HCT116 (cell line): Measurements from ENCODE around the gene PDE4D. TPM values are rescaled to one million over a fixed set of nuclear protein-coding genes. Genes with fewer than 3 reads are reported as not detected.

ENCODE experiments used
- ATAC-seq: fragments of 200-7000 bp; cut with Tn5 transposase; 2 replicates; pipeline ENCODE4 v1.9.1; 2020; ENCODE audit warnings: mild to moderate bottlenecking, moderate library complexity
- BruUV-seq: library from RNA; stranded (reverse); fragments of 400-500 nt; replicated peaks from 2 replicates; lab custom pipeline; 2021; lab: Mats Ljungman, UMichigan
- CTCF ChIA-PET: fragments of 300-600 bp; sonication (Branson Sonifier 250); formaldehyde crosslinking; loops from one replicate; lab custom pipeline; 2021; ENCODE audit warnings: antibody characterized with exemption; lab: Charles Lee
- POLR2A ChIA-PET: fragments of 300-600, 350-600 bp; sonication (Branson Sonifier 250); formaldehyde crosslinking; loops from one replicate; lab custom pipeline; 2021; ENCODE audit warnings: antibody characterized with exemption; lab: Charles Lee
- RAD21 ChIA-PET, 2 experiments: fragments of 300-600 bp; sonication (Branson Sonifier 250); formaldehyde crosslinking; loops; one replicate each; lab custom pipeline; 2023; ENCODE audit warnings: low total read pairs in 2 of 2; ENCODE audit not compliant: uncharacterized antibody in 2 of 2, unreplicated experiment in 2 of 2, low non-redundant PET in 1 of 2; lab: Charles Lee
- DNase-seq: peaks from one replicate; pipeline ENCODE4 v3.0.0-alpha.2; 2010; ENCODE audit warnings: low read depth, low spot score
- H2AFZ ChIP-seq: fragments of 200-600 bp; shearing (Covaris generic), sonication (generic); 2 replicates; pipeline ENCODE4 v1.6.1; 2017; ENCODE audit warnings: low read depth, mixed run types, mixed read lengths, antibody characterized with exemption, low read length; ENCODE audit not compliant: poor library complexity, severe bottlenecking
- H3K27ac ChIP-seq: 2 replicates; pipeline ENCODE4 v1.5.1; 2012; ENCODE audit warnings: low read depth, low read length
- H3K27me3 ChIP-seq: fragments of 200-600 bp; sonication (generic); 2 replicates; pipeline ENCODE4 v1.6.1; 2016; ENCODE audit warnings: mixed run types, low read length, mixed read lengths; ENCODE audit not compliant: insufficient read depth
- H3K36me3 ChIP-seq, 2 experiments: fragments of 200-500 bp in 1 of 2; fragments of 200-600 bp in 1 of 2; sonication (Bioruptor generic) in 1 of 2; sonication (generic) in 1 of 2; 2 replicates each; pipeline versions ENCODE4 v1.5.1 to v1.6.1; 2014 to 2016; ENCODE audit warnings: low read length in 2 of 2, inconsistent platforms in 1 of 2, mixed read lengths in 1 of 2, mixed run types in 1 of 2; ENCODE audit not compliant: insufficient read depth in 2 of 2, control insufficient read depth in 1 of 2
- H3K4me1 ChIP-seq, 2 experiments: fragments of 200-600 bp in 1 of 2; sonication (generic) in 1 of 2; 2 replicates each; pipeline versions ENCODE4 v1.5.1 to v1.6.1; 2012 to 2017; ENCODE audit warnings: low read length in 2 of 2, inconsistent platforms in 1 of 2, mild to moderate bottlenecking in 1 of 2, mixed read lengths in 1 of 2, mixed run types in 1 of 2, moderate library complexity in 1 of 2; ENCODE audit not compliant: insufficient read depth in 2 of 2, control insufficient read depth in 1 of 2
- H3K4me2 ChIP-seq: fragments of 200-600 bp; sonication (generic); 2 replicates; pipeline ENCODE4 v1.6.1; 2017; ENCODE audit warnings: mixed run types, low read length, mixed read lengths
- H3K4me3 ChIP-seq, 2 experiments: fragments of 200-600 bp in 1 of 2; sonication (generic) in 1 of 2; replicated peaks in 1 of 2; 2 replicates each; pipeline ENCODE4 v1.5.1; 2011 to 2016; ENCODE audit warnings: low read length in 2 of 2, control low read depth in 1 of 2, low read depth in 1 of 2, mild to moderate bottlenecking in 1 of 2, mixed read lengths in 1 of 2, mixed run types in 1 of 2
- H3K79me2 ChIP-seq: fragments of 200-600 bp; sonication (generic); 2 replicates; pipeline ENCODE4 v1.6.1; 2017; ENCODE audit warnings: mild to moderate bottlenecking, mixed run types, low read length, moderate library complexity, mixed read lengths; ENCODE audit not compliant: insufficient read depth
- H3K9ac ChIP-seq: fragments of 200-600 bp; sonication (generic); 2 replicates; pipeline ENCODE4 v1.6.1; 2016; ENCODE audit warnings: low read length, mixed read lengths
- H3K9me2 ChIP-seq: fragments of 200-600 bp; sonication (generic), shearing (Covaris generic); 2 replicates; pipeline ENCODE4 v1.6.1; 2017; ENCODE audit warnings: mixed run types, mild to moderate bottlenecking, moderate library complexity; ENCODE audit not compliant: insufficient read depth
- H3K9me3 ChIP-seq, 2 experiments: fragments of 200-500 bp in 1 of 2; fragments of 200-600 bp in 1 of 2; sonication (Bioruptor generic) in 1 of 2; sonication (generic) in 1 of 2; 2 replicates each; pipeline ENCODE4 v1.6.1; 2014 to 2017; ENCODE audit warnings: low read length in 2 of 2, mixed read lengths in 2 of 2, inconsistent platforms in 1 of 2, low read depth in 1 of 2, mild to moderate bottlenecking in 1 of 2, mixed run types in 1 of 2, moderate library complexity in 1 of 2; ENCODE audit not compliant: control insufficient read depth in 1 of 2, insufficient read depth in 1 of 2
- H4K20me1 ChIP-seq: fragments of 200-600 bp; sonication (generic), shearing (Covaris generic); 2 replicates; pipeline ENCODE4 v1.6.1; 2017; ENCODE audit warnings: mixed run types, mild to moderate bottlenecking, moderate library complexity; ENCODE audit not compliant: insufficient read depth
- ATF3 ChIP-seq: IDR thresholded peaks from 2 replicates; pipeline ENCODE4 v1.6.1; 2012
- CEBPB ChIP-seq: IDR thresholded peaks from 2 replicates; pipeline ENCODE4 v1.6.1; 2012; ENCODE audit warnings: low read depth
- CTCF ChIP-seq, 3 experiments: fragments of 200-600 bp in 1 of 3; sonication (generic) in 1 of 3; IDR thresholded peaks in 2 of 3; conservative IDR thresholded peaks in 1 of 3; 2 replicates each; pipeline ENCODE4 v1.5.1; 2012 to 2017; ENCODE audit warnings: low read depth in 2 of 3, low read length in 2 of 3, antibody characterized with exemption in 1 of 3, borderline replicate concordance in 1 of 3, control low read depth in 1 of 3, mild to moderate bottlenecking in 1 of 3, mixed read lengths in 1 of 3, mixed run types in 1 of 3, moderate library complexity in 1 of 3; ENCODE audit not compliant: insufficient read depth in 1 of 3
- EGR1 ChIP-seq: IDR thresholded peaks from 2 replicates; pipeline ENCODE4 v1.6.1; 2012; ENCODE audit warnings: low read depth
- ELF1 ChIP-seq: IDR thresholded peaks from 2 replicates; pipeline ENCODE4 v1.6.1; 2012; ENCODE audit warnings: low read depth, borderline replicate concordance
- EZH2 ChIP-seq: fragments of 200-600 bp; sonication (generic); IDR thresholded peaks from 2 replicates; pipeline ENCODE4 v1.6.1; 2017; ENCODE audit warnings: antibody characterized with exemption, mixed run types
- EZH2phosphoT487 ChIP-seq: fragments of 200-600 bp; IDR thresholded peaks from 2 replicates; pipeline ENCODE4 v1.6.1; 2018; ENCODE audit warnings: antibody characterized with exemption, borderline replicate concordance
- FOSL1 ChIP-seq: IDR thresholded peaks from 2 replicates; pipeline ENCODE4 v1.6.1; 2012; ENCODE audit warnings: low read depth
- JUND ChIP-seq: IDR thresholded peaks from 2 replicates; pipeline ENCODE4 v1.6.1; 2012
- MAX ChIP-seq: IDR thresholded peaks from 2 replicates; pipeline ENCODE4 v1.6.1; 2012
- POLR2A ChIP-seq: IDR thresholded peaks from 2 replicates; pipeline ENCODE4 v1.7.0; 2011; ENCODE audit warnings: borderline replicate concordance; ENCODE audit not compliant: insufficient read depth, insufficient read length; ENCODE audit errors: extremely low read depth
- RAD21 ChIP-seq: IDR thresholded peaks from 2 replicates; pipeline ENCODE4 v1.6.1; 2012; ENCODE audit warnings: low read depth, mild to moderate bottlenecking
- SRF ChIP-seq: IDR thresholded peaks from 2 replicates; pipeline ENCODE4 v1.6.1; 2012; ENCODE audit warnings: low read depth
- YY1 ChIP-seq: IDR thresholded peaks from 2 replicates; pipeline ENCODE4 v1.6.1; 2011; ENCODE audit warnings: low read length, low read depth, moderate library complexity, mild to moderate bottlenecking; ENCODE audit not compliant: insufficient replicate concordance; ENCODE audit errors: extremely low read depth
- ZFX ChIP-seq: fragments of 450-650 bp; IDR thresholded peaks from 2 replicates; pipeline ENCODE4 v1.6.1; 2017
- ZNF274 ChIP-seq: fragments of 200-500 bp; sonication (Bioruptor generic); IDR thresholded peaks from 2 replicates; pipeline ENCODE4 v1.6.1; 2014; ENCODE audit warnings: mild to moderate bottlenecking, low read depth, low read length, inconsistent platforms
- intact Hi-C: fragments of 100-400 bp; cut with micrococcal nuclease; formaldehyde crosslinking; loops from 2 replicates; pipeline ENCODE4 v1.10.0; 2022
- total RNA-seq: library from RNA; stranded (reverse); gene quantifications from one replicate; pipeline ENCODE4 v1.2.1, GENCODE V29; 2021; ENCODE audit not compliant: unreplicated experiment

The PDE4D gene
- total RNA-seq, 1 experiment from 2014 or later = 1.1 TPM

- H3K36me3 ChIP-seq = no peaks in the 10 kb centered on the region
- TF ChIP-seq ATF3 (no peak), JUND (no peak), CEBPB (no peak), EZH2 (no peak), CTCF (IDR thresholded peaks at IDR 0.05 in 2 of 3, conservative IDR thresholded peaks at IDR 0.05 in 1 of 3; ENCODE audit: borderline replicate concordance in 1 of 3, insufficient read depth in 1 of 3, low read depth in 2 of 3, low read length in 2 of 3) (no peak)
- TF ChIP-seq, all 23 proteins: peak for 0
- DNase-seq = no peak
- H3K27ac ChIP-seq = no peak overlapping the region
- no peak for ATAC-seq
- no peaks in the 10 kb centered on the region for H3K4me1 ChIP-seq
- intact Hi-C loops = no loop called here
- CTCF ChIA-PET = no interaction called here
- H3K9ac ChIP-seq = no peak overlapping the region
- RAD21 ChIA-PET = no interaction called here
- no peaks in the 10 kb centered on the region for H3K79me2 ChIP-seq
- no peak overlapping the region for H3K4me2 ChIP-seq
- H3K27me3 ChIP-seq = peaks cover 11% of the 10 kb centered on the region
- H3K9me2 ChIP-seq = no peaks in the 10 kb centered on the region
- H4K20me1 ChIP-seq = no peaks in the 10 kb centered on the region
- H3K9me3 ChIP-seq = no peaks in the 10 kb centered on the region
- POLR2A ChIA-PET = interaction anchor here (0.6 kb wide), 1 partner anchor 168 kb away, joined by 4 read pairs; no protein-coding TSS in a partner anchor
- H3K4me3 ChIP-seq = no peak overlapping the region
- BruUV-seq = no TSS peak
- no peak overlapping the region for H2AFZ ChIP-seq
Observed at GRCh38 chr5:59640411-59640810, 253.1 kb downstream of the PDE4D start.

- Histone ChIP-seq H3K9ac (no peak overlapping the region), H3K27ac (no peak overlapping the region), H3K36me3 (no peaks in the 10 kb centered on the region), H3K27me3 (peaks cover 6% of the 10 kb centered on the region; the same call in 1 of the 2 replicates), H3K4me3 (no peak overlapping the region), H3K9me3 (no peaks in the 10 kb centered on the region), H3K4me1 (no peaks in the 10 kb centered on the region), H3K9me2 (no peaks in the 10 kb centered on the region), H3K79me2 (no peaks in the 10 kb centered on the region), H4K20me1 (no peaks in the 10 kb centered on the region), H2AFZ (no peak overlapping the region), H3K4me2 (no peak overlapping the region)
- ChIA-PET CTCF (no interaction called here), POLR2A (no interaction called here), RAD21 (no interaction called here)
- no TSS peak for BruUV-seq
- ATAC-seq (no peak), DNase-seq (no peak)
- intact Hi-C loops = no loop called here
- TF ChIP-seq CTCF (IDR thresholded peaks at IDR 0.05 in 2 of 3, conservative IDR thresholded peaks at IDR 0.05 in 1 of 3; ENCODE audit: borderline replicate concordance in 1 of 3, insufficient read depth in 1 of 3, low read depth in 2 of 3, low read length in 2 of 3) (no peak), EGR1 (no peak), ELF1 (no peak), FOSL1 (no peak), RAD21 (no peak), POLR2A (no peak), ZNF274 (no peak), CEBPB (no peak), EZH2phosphoT487 (no peak), MAX (no peak), ZFX (no peak), SRF (no peak), YY1 (no peak)
Observed at GRCh38 chr5:59637884-59638580, 255.5 kb downstream of the PDE4D start.
